Mesenchymal stem cell (in vitro differentiated cells and primary cell): Measurements from ENCODE around the gene TRIM37.

Experiments
- DNase-seq: peaks from one replicate; pipeline ENCODE4 v3.0.0-alpha.2; 2013
- H2AFZ ChIP-seq: one replicate; pipeline ENCODE4 v1.6.1; 2013; ENCODE audit warnings: low read depth, mild to moderate bottlenecking, control low read depth, inconsistent platforms, low read length, moderate library complexity
- H2AK5ac ChIP-seq: 2 replicates; pipeline ENCODE4 v1.6.1; 2013; ENCODE audit warnings: low read length, moderate library complexity, mild to moderate bottlenecking, inconsistent platforms; ENCODE audit not compliant: severe bottlenecking
- H2BK120ac ChIP-seq: one replicate; pipeline ENCODE4 v1.6.1; 2013; ENCODE audit warnings: low read depth, mild to moderate bottlenecking, inconsistent platforms, low read length, moderate library complexity
- H2BK12ac ChIP-seq, 2 experiments: one replicate each; pipeline ENCODE4 v1.6.1; 2013; ENCODE audit warnings: inconsistent platforms in 2 of 2, low read length in 2 of 2, mild to moderate bottlenecking in 2 of 2, moderate library complexity in 2 of 2, control low read depth in 1 of 2
- H2BK15ac ChIP-seq: one replicate; pipeline ENCODE4 v1.6.1; 2013; ENCODE audit warnings: mild to moderate bottlenecking, low read depth, inconsistent platforms; ENCODE audit not compliant: poor library complexity, severe bottlenecking
- H2BK5ac ChIP-seq: 2 replicates; pipeline ENCODE4 v1.6.1; 2013; ENCODE audit warnings: low read depth, mild to moderate bottlenecking, low read length, control low read depth, inconsistent platforms; ENCODE audit not compliant: poor library complexity, severe bottlenecking
- H3K14ac ChIP-seq, 2 experiments: one replicate each; pipeline ENCODE4 v1.6.1; 2013; ENCODE audit warnings: inconsistent platforms in 2 of 2, low read length in 2 of 2, control low read depth in 1 of 2, mild to moderate bottlenecking in 1 of 2, moderate library complexity in 1 of 2
- H3K18ac ChIP-seq, 2 experiments: one replicate each; pipeline ENCODE4 v1.6.1; 2013; ENCODE audit warnings: inconsistent platforms in 2 of 2, low read length in 2 of 2, control low read depth in 1 of 2, low read depth in 1 of 2, mild to moderate bottlenecking in 1 of 2
- H3K23ac ChIP-seq, 2 experiments: one replicate each; pipeline ENCODE4 v1.6.1; 2013; ENCODE audit warnings: inconsistent platforms in 2 of 2, low read length in 2 of 2, mild to moderate bottlenecking in 2 of 2, moderate library complexity in 2 of 2, control low read depth in 1 of 2
- H3K27ac ChIP-seq: 2 replicates; pipeline ENCODE4 v1.5.1; 2013; ENCODE audit warnings: mild to moderate bottlenecking, moderate library complexity, low read length, control low read depth, inconsistent platforms; ENCODE audit not compliant: poor library complexity, severe bottlenecking
- H3K27me3 ChIP-seq, 2 experiments: 2 replicates each; pipeline versions ENCODE4 v1.6.1 to v1.7.0; 2013; ENCODE audit warnings: low read length in 2 of 2, mild to moderate bottlenecking in 2 of 2, moderate library complexity in 2 of 2, control low read depth in 1 of 2, inconsistent platforms in 1 of 2; ENCODE audit not compliant: control insufficient read depth in 1 of 2, insufficient read depth in 1 of 2
- H3K36me3 ChIP-seq, 2 experiments: 2 replicates each; pipeline versions ENCODE4 v1.6.1 to v1.7.0; 2013; ENCODE audit warnings: low read length in 2 of 2, control low read depth in 1 of 2, inconsistent platforms in 1 of 2, low read depth in 1 of 2, mild to moderate bottlenecking in 1 of 2; ENCODE audit not compliant: insufficient read depth in 2 of 2, control insufficient read depth in 1 of 2
- H3K4ac ChIP-seq, 2 experiments: one replicate each; pipeline ENCODE4 v1.6.1; 2013; ENCODE audit warnings: inconsistent platforms in 2 of 2, low read length in 2 of 2, mild to moderate bottlenecking in 2 of 2, moderate library complexity in 2 of 2, control low read depth in 1 of 2, low read depth in 1 of 2
- H3K4me1 ChIP-seq: 2 replicates; pipeline ENCODE4 v1.6.1; 2013; ENCODE audit warnings: low read depth, low read length, control low read depth; ENCODE audit not compliant: control insufficient read depth, insufficient read depth
- H3K4me2 ChIP-seq: 2 replicates; pipeline ENCODE4 v1.6.1; 2013; ENCODE audit warnings: low read length, mild to moderate bottlenecking, inconsistent platforms; ENCODE audit not compliant: poor library complexity, severe bottlenecking
- H3K4me3 ChIP-seq, 2 experiments: 2 replicates each; pipeline versions ENCODE4 v1.5.1 to v1.7.0; 2013; ENCODE audit warnings: low read length in 2 of 2, mild to moderate bottlenecking in 2 of 2, control low read depth in 1 of 2, low read depth in 1 of 2; ENCODE audit not compliant: insufficient read depth in 1 of 2
- H3K79me1 ChIP-seq: replicated peaks from 2 replicates; pipeline ENCODE4 v1.6.1; 2013; ENCODE audit warnings: mild to moderate bottlenecking, control low read depth, low read length, inconsistent platforms; ENCODE audit not compliant: poor library complexity, severe bottlenecking
- H3K9ac ChIP-seq: 2 replicates; pipeline ENCODE4 v1.7.0; 2013; ENCODE audit warnings: mild to moderate bottlenecking, low read length, moderate library complexity
- H3K9me3 ChIP-seq: 2 replicates; pipeline ENCODE4 v1.7.0; 2013; ENCODE audit warnings: mild to moderate bottlenecking, low read length; ENCODE audit not compliant: control insufficient read depth
- H4K8ac ChIP-seq: one replicate; pipeline ENCODE4 v1.6.1; 2013; ENCODE audit warnings: inconsistent platforms, mild to moderate bottlenecking, low read length, moderate library complexity
- H4K91ac ChIP-seq: one replicate; pipeline ENCODE4 v1.6.1; 2013; ENCODE audit warnings: mild to moderate bottlenecking, low read length, inconsistent platforms
- WGBS: methylation state at CpG from one replicate; pipeline ENCODE4 v1.1.7; 2013; ENCODE audit warnings: mixed read lengths; 5-methylcytosine and 5-hydroxymethylcytosine counted together

The TRIM37 gene

DNA sequence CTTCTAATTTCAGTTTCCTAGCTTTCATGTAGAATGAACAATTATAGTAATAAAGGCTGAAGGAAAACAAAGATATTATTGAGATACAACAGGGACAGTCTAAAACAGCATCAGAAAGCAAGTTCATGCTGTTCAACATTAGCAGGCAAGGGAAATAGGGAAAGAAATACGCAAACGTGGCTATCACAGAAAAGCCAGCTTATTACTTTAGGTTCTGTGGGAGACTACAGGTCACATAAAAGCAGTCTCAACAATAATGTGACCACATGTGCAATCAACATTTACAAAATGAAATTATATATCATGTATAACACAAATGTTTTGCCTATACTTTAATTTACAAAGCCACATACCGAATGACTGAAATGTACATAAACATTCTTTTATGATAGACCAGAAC lies 4.9 kb upstream of the TRIM37 start:
- H3K14ac ChIP-seq, result no peak overlapping the region
- no peak overlapping the region for H2BK15ac ChIP-seq
- H3K23ac ChIP-seq, result no peak overlapping the region
- no peak overlapping the region for H3K18ac ChIP-seq
- H2BK5ac ChIP-seq, result no peak overlapping the region
- no peak overlapping the region for H2BK120ac ChIP-seq
- no peak overlapping the region for H3K4me3 ChIP-seq
- peaks cover 4 to 6% of the 10 kb centered on the region in 2 experiments for H3K36me3 ChIP-seq
- no peak overlapping the region for H4K8ac ChIP-seq
- no peak overlapping the region for H3K4ac ChIP-seq
- H2AFZ ChIP-seq, result no peak overlapping the region
- H3K9me3 ChIP-seq, result no peaks in the 10 kb centered on the region
- no peaks in the 10 kb centered on the region for H3K27me3 ChIP-seq
- H3K79me1 ChIP-seq, result peaks cover 16% of the 10 kb centered on the region
- H3K9ac ChIP-seq, result no peak overlapping the region
- H3K4me1 ChIP-seq, result no peaks in the 10 kb centered on the region
- 100% methylated on average over 2 of the region's 3 CpGs for WGBS
- no peak overlapping the region for H3K4me2 ChIP-seq
- no peak overlapping the region for H4K91ac ChIP-seq
- no peak overlapping the region for H2BK12ac ChIP-seq
- DNase-seq, result no peak
- no peak overlapping the region for H2AK5ac ChIP-seq
- H3K27ac ChIP-seq, result no peak overlapping the region

GRCh38 chr17:59110973-59111372 lies 4.3 kb upstream of the TRIM37 start:
- H3K79me1 ChIP-seq, result peaks cover 16% of the 10 kb centered on the region
- H2AK5ac ChIP-seq, result no peak overlapping the region
- no peak overlapping the region for H3K4me2 ChIP-seq
- no peaks in the 10 kb centered on the region for H3K27me3 ChIP-seq
- no peaks in the 10 kb centered on the region for H3K9me3 ChIP-seq
- no peak overlapping the region for H3K27ac ChIP-seq
- no peak overlapping the region for H3K4me3 ChIP-seq
- no peak overlapping the region for H2BK15ac ChIP-seq
- no peak overlapping the region for H3K9ac ChIP-seq
- peaks cover 4 to 6% of the 10 kb centered on the region in 2 experiments for H3K36me3 ChIP-seq
- H3K4me1 ChIP-seq, result no peaks in the 10 kb centered on the region
- H3K4ac ChIP-seq, result no peak overlapping the region
- H4K8ac ChIP-seq, result no peak overlapping the region
- H3K14ac ChIP-seq, result no peak overlapping the region
- H3K18ac ChIP-seq, result no peak overlapping the region
- no peak overlapping the region for H4K91ac ChIP-seq
- no peak overlapping the region for H2BK12ac ChIP-seq
- H2BK120ac ChIP-seq, result no peak overlapping the region
- H2BK5ac ChIP-seq, result no peak overlapping the region
- no peak overlapping the region for H2AFZ ChIP-seq
- no peak for DNase-seq
- no peak overlapping the region for H3K23ac ChIP-seq

DNA sequence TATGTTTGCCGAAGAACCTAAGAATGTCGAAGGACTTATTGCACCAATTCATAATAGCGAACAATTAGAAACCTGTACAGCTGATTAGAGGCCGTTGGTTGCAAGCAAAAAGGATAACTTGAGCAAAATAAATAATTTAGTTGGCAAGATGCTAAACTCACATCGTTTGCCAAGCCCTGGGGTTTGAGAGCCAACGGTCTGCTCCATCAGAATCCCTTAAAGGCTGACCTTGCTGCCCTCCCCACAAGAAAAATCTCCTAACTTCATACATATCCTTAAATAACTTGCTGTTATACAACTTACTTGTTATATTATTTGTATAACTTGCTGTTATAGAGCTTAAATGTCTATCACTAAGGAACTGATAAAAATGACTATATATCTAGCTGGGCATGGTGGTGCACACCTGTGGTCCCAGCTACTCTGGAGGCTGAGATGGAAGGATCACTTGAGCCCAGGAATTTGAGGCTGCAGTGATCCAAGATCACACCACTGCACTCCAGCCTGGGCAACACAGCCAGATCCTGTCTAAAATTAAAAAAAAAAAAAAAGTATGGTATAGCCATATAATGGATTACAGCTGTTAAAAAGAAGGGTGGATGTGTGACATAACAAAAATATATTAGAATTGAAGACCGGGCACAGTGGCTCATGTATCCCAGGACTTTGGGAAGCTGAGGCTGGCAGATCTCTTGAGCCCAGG lies 1.9 kb upstream of the TRIM37 start:
- Histone ChIP-seq H4K91ac (no peak overlapping the region), H3K23ac (no peak overlapping the region)
- 99% methylated on average over 6 of the region's 7 CpGs for WGBS

GRCh38 chr17:59107306-59107670 lies 608 bp upstream of the TRIM37 start:
- DNase-seq, result no peak
- Histone ChIP-seq H3K18ac (peak overlapping the region in 1 of 2 experiments; percentile 6), H3K4me2 (peak overlapping the region; percentile 92), H3K27me3 (no peaks in the 10 kb centered on the region), H3K4ac (no peak overlapping the region), H2BK12ac (no peak overlapping the region), H2BK120ac (no peak overlapping the region), H3K9me3 (no peaks in the 10 kb centered on the region), H4K8ac (peak overlapping the region; percentile 30), H3K79me1 (peaks cover 5% of the 10 kb centered on the region), H3K4me1 (peaks cover 2% of the 10 kb centered on the region), H2BK5ac (no peak overlapping the region), H4K91ac (peak overlapping the region; percentile 18), H3K9ac (peak overlapping the region; percentile 88), H2AFZ (peak overlapping the region; percentile 15), H3K36me3 (peaks cover 4 to 19% of the 10 kb centered on the region in 2 experiments), H3K23ac (no peak overlapping the region), H2AK5ac (no peak overlapping the region), H3K4me3 (peak overlapping the region; percentile 72 to 89), H3K14ac (no peak overlapping the region), H3K27ac (peak overlapping the region; percentile 14), H2BK15ac (no peak overlapping the region)
- WGBS, result 0% methylated on average over 4 of the region's 10 CpGs

More for the DNA sequence above, 1.9 kb upstream of the TRIM37 start:
- H3K4me1 ChIP-seq, result peaks cover 2% of the 10 kb centered on the region
- no peak overlapping the region for H4K8ac ChIP-seq
- H3K4me2 ChIP-seq, result no peak overlapping the region
- no peak overlapping the region for H3K9ac ChIP-seq
- H2AFZ ChIP-seq, result no peak overlapping the region
- no peaks in the 10 kb centered on the region for H3K9me3 ChIP-seq
- no peak overlapping the region for H2AK5ac ChIP-seq
- no peak overlapping the region for H2BK12ac ChIP-seq
- H2BK15ac ChIP-seq, result no peak overlapping the region
- no peak overlapping the region for H3K4me3 ChIP-seq
- no peak for DNase-seq
- no peak overlapping the region for H3K18ac ChIP-seq
- peaks cover 5% of the 10 kb centered on the region for H3K79me1 ChIP-seq
- H2BK5ac ChIP-seq, result no peak overlapping the region
- H3K4ac ChIP-seq, result no peak overlapping the region
- H3K14ac ChIP-seq, result no peak overlapping the region
- H3K27me3 ChIP-seq, result no peaks in the 10 kb centered on the region
- no peak overlapping the region for H3K27ac ChIP-seq
- H2BK120ac ChIP-seq, result no peak overlapping the region
- peaks cover 8 to 12% of the 10 kb centered on the region in 2 experiments for H3K36me3 ChIP-seq
